Heart left ventricle (tissue), 16 donors: ENCODE measurements around the gene NDUFV1. TPM values are rescaled to one million over a fixed set of nuclear protein-coding genes. Genes with fewer than 3 reads are reported as not detected.

Source experiments
- ATAC-seq, 4 donors: fragments of 200-7000 bp; cut with Tn5 transposase; one replicate each; pipeline ENCODE4 v1.9.1; 2020 to 2022; ENCODE audit warnings: moderate library complexity in 4 of 4, mild to moderate bottlenecking in 3 of 4, moderate number of reproducible peaks in 1 of 4
- DNase-seq, 5 donors: peaks; one replicate each; pipeline ENCODE4 v3.0.0-alpha.2; 2020
- H3K27ac ChIP-seq, 12 donors: fragments of 200-600 bp; sonication (generic) in 4 of 12; one replicate each; pipeline versions ENCODE4 v1.5.0 to v1.8.0; 2016 to 2022; ENCODE audit warnings: mild to moderate bottlenecking in 2 of 12
- H3K27me3 ChIP-seq, 9 donors: fragments of 200-600 bp; sonication (generic) in 2 of 9; one replicate each; pipeline versions ENCODE4 v1.5.1 to v1.8.0; 2016 to 2022; ENCODE audit warnings: mild to moderate bottlenecking in 3 of 9
- H3K36me3 ChIP-seq, 9 donors: fragments of 200-600 bp; sonication (generic) in 2 of 9; one replicate each; pipeline versions ENCODE4 v1.5.0 to v1.8.0; 2018 to 2022; ENCODE audit warnings: mild to moderate bottlenecking in 2 of 9
- H3K4me1 ChIP-seq, 12 donors: fragments of 200-600 bp; sonication (generic) in 4 of 12; one replicate each; pipeline versions ENCODE4 v1.5.0 to v1.8.0; 2016 to 2022; ENCODE audit warnings: mild to moderate bottlenecking in 3 of 12
- H3K4me3 ChIP-seq, 12 donors: fragments of 200-600 bp; sonication (generic) in 4 of 12; one replicate each; pipeline versions ENCODE4 v1.5.0 to v1.8.0; 2017 to 2022; ENCODE audit warnings: mild to moderate bottlenecking in 9 of 12, moderate library complexity in 4 of 12
- H3K9me3 ChIP-seq, 12 donors: fragments of 200-600 bp; sonication (generic) in 4 of 12; one replicate each; pipeline versions ENCODE4 v1.5.0 to v1.8.0; 2016 to 2022; ENCODE audit warnings: mild to moderate bottlenecking in 1 of 12
- POLR2A ChIP-seq, 2 donors: fragments of 450-650 bp; IDR thresholded peaks; one replicate each; pipeline ENCODE4 v1.6.1; 2017; ENCODE audit warnings: antibody characterized with exemption in 2 of 2, mild to moderate bottlenecking in 2 of 2, moderate library complexity in 2 of 2
- WGBS, 4 donors: extraction: QIAGEN DNeasy Blood & Tissue Kit in 2 of 4; methylation state at CpG; one replicate each; pipeline versions ENCODE4 v1.1.5 to v1.1.7; 2013 to 2018; 5-methylcytosine and 5-hydroxymethylcytosine counted together
- intact Hi-C, 10 donors: fragments of 100-400 bp; cut with DNase I; formaldehyde crosslinking; loops; one replicate each; pipeline versions ENCODE4 v1.11.1 to v1.14.2; 2022
- polyA plus RNA-seq, 2 donors: library from polyadenylated mRNA; stranded (reverse); fragments of 200-250 nt; gene quantifications; one replicate each; pipeline ENCODE4 v1.2.3, GENCODE V29; 2013
- total RNA-seq, 9 donors: library from RNA; depleted of rRNA in 2 of 9; stranded (reverse); fragments of >200 nt in 2 of 9; fragmentation: NEBNext Ultra II Directional in 3 of 9; extraction: Animal tissue kit (Norgen Biotek cat#: 25700) in 3 of 9; gene quantifications; one replicate each; pipeline versions ENCODE4 v1.1.0 to v1.2.4, GENCODE V29; 2016 to 2023
- TF ChIP-seq, protein P1 (sequence below), 12 donors: fragments of 200-600 bp; sonication (generic) in 4 of 12; IDR thresholded peaks; one replicate each; pipeline versions ENCODE4 v1.5.0 to v1.8.0; 2018 to 2022; ENCODE audit warnings: antibody characterized with exemption in 12 of 12, mild to moderate bottlenecking in 5 of 12
- donor health status: ischemic (EF 13 %, LVEDD 7.1; RV severe dilation, severe dysfunction).
- donor health status: healthy with polysubstance abuse.
- donor health status: DM: no; HTN: yes; CAD: no.
- donor health status: DM: no; HTN: no; CAD: no.
- donor health status: ischemic (EF 25% LVEDD 6.9; RV normal size, moderate dysfunction).
- donor health status: ischemic (EF 25% LVEDD 5.7; RV mildly dilated, moderate dysfunction).
- donor health status: healthy.
- donor health status: DM: yes; HTN: yes; CAD: no.
- donor health status: ischemic (EF 35%, LVEDD 5.7; RV mildly dilated, moderate dysfunction).
- donor health status: nonischemic (EF 11% LVEDD 7.7; RV severe dilation, severe dysfunction).
- donor health status: DM: yes; HTN: yes; CAD: no.
- donor health status: PGD.
- donor health status: ischemic (EF 29% LVEDD 5.4; RV normal size, mild dysfunction).
- donor health status: nonischemic (EF 23%, LVEDD 6.1; RV moderate dilation, normal function).

NDUFV1 gene
- total and polyA plus RNA-seq, 11 donors, result 340 to 897 (median 540) TPM

- TF ChIP-seq POLR2A (IDR thresholded peaks at IDR 0.05), result no peak
- TF ChIP-seq, protein P1, sequence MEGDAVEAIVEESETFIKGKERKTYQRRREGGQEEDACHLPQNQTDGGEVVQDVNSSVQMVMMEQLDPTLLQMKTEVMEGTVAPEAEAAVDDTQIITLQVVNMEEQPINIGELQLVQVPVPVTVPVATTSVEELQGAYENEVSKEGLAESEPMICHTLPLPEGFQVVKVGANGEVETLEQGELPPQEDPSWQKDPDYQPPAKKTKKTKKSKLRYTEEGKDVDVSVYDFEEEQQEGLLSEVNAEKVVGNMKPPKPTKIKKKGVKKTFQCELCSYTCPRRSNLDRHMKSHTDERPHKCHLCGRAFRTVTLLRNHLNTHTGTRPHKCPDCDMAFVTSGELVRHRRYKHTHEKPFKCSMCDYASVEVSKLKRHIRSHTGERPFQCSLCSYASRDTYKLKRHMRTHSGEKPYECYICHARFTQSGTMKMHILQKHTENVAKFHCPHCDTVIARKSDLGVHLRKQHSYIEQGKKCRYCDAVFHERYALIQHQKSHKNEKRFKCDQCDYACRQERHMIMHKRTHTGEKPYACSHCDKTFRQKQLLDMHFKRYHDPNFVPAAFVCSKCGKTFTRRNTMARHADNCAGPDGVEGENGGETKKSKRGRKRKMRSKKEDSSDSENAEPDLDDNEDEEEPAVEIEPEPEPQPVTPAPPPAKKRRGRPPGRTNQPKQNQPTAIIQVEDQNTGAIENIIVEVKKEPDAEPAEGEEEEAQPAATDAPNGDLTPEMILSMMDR (IDR thresholded peaks at IDR 0.05), result no peak
- no peak for ATAC-seq
- Histone ChIP-seq H3K36me3 (peaks cover 0 to 23% (median 21%) of the 10 kb centered on the region in 9 donors), H3K9me3 (no peaks in the 10 kb centered on the region), H3K4me1 (peaks cover 3 to 23% (median 17%) of the 10 kb centered on the region in 12 donors), H3K4me3 (no peak overlapping the region), H3K27ac (peak overlapping the region in 3 of 12 donors; percentile 92 to 95 (median 93)), H3K27me3 (no peaks in the 10 kb centered on the region)
- no peak for DNase-seq
- WGBS, 4 donors, result 68 to 75% (median 71%) methylated on average over 11 of the region's 11 CpGs
- intact Hi-C loops, result loop anchor here in 4 of 10 donors (1.0 to 2.0 kb wide), 3 partner anchors 21 to 23 kb away; partner anchors contain the start of gene GSTP1 (in 2 of the 4)
These were observed 1.3 kb upstream of the NDUFV1 start for GRCh38 chr11:67605231-67606011.

DNA sequence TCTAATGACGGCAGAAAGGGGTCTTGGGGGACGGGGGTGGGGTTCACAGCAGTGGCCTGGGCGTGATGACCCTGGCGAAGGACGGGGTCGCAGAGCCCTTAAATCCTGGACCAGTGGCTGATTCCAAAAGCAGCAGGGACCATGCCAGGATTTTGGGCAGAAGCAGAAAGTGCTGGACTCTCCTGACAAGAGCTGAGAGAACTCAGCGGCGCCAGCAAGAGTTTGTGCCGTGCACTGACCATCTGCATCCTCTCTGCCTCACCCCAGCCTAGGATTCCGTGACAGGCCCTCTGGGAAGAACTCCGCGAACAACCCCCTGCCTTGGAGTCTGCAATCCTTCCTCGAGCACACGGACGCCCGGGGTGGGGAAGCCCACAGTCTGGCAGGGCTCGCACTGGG, 644 bp upstream of the NDUFV1 start:
- 31 to 35% (median 33%) methylated on average over 15 to 17 of the region's 17 CpGs for WGBS, 4 donors
- no peak for TF ChIP-seq POLR2A (IDR thresholded peaks at IDR 0.05)
- TF ChIP-seq, protein P1 (IDR thresholded peaks at IDR 0.05), result no peak
- H3K27me3 ChIP-seq, result no peaks in the 10 kb centered on the region
- intact Hi-C loops, result loop anchor here in 4 of 10 donors (1.0 to 2.0 kb wide), 3 partner anchors 22 to 23 kb away; partner anchors contain the start of gene GSTP1 (in 2 of the 4)
- peak in 1 of 5 donors; percentile 47 for DNase-seq
- H3K4me1 ChIP-seq, result peaks cover 3 to 23% (median 17%) of the 10 kb centered on the region in 12 donors
- no peaks in the 10 kb centered on the region for H3K9me3 ChIP-seq
- peaks cover 0 to 29% (median 27%) of the 10 kb centered on the region in 9 donors for H3K36me3 ChIP-seq
- ATAC-seq, result peak in 3 of 4 donors; percentile 27 to 46 (median 38)
- peak overlapping the region in 11 of 12 donors; percentile 62 to 97 (median 92) for H3K27ac ChIP-seq
- peak overlapping the region; percentile 72 to 100 (median 94) for H3K4me3 ChIP-seq

- no peak for DNase-seq
- no peaks in the 10 kb centered on the region for H3K27me3 ChIP-seq
- TF ChIP-seq POLR2A (IDR thresholded peaks at IDR 0.05), result no peak
- TF ChIP-seq, protein P1 (IDR thresholded peaks at IDR 0.05), result no peak
- peak overlapping the region in 10 of 12 donors; percentile 84 to 97 (median 92) for H3K27ac ChIP-seq
- WGBS, 4 donors, result 29 to 47% (median 41%) methylated on average over 9 of the region's 9 CpGs
- intact Hi-C loops, result loop anchor here in 1 of 10 donors (2.0 kb wide), 1 partner anchor 25 kb away; the partner anchor contains the start of gene GSTP1
- ATAC-seq, result no peak
- peak overlapping the region; percentile 72 to 100 (median 94) for H3K4me3 ChIP-seq
- no peaks in the 10 kb centered on the region for H3K9me3 ChIP-seq
- H3K36me3 ChIP-seq, result peaks cover 0 to 43% (median 42%) of the 10 kb centered on the region in 9 donors
- peaks cover 3 to 23% (median 17%) of the 10 kb centered on the region in 12 donors for H3K4me1 ChIP-seq
These were observed 771 bp downstream of the NDUFV1 start for GRCh38 chr11:67607507-67607906.

DNA sequence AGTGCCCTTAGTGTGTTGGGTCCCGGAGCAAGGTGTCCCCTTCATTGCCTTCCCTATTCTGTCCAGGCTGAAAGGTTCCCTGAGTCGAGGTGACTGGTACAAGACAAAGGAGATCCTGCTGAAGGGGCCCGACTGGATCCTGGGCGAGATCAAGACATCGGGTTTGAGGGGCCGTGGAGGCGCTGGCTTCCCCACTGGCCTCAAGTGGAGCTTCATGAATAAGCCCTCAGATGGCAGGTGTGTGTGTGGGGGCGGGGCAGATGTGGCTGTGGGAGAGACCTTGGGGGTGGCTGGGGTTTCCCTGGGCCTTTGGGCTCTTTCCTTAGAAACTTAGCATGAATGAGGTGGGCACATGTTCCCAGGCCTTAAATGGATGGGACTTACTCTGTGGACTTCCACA, 1.8 kb downstream of the NDUFV1 start:
- no peak overlapping the region for H3K4me3 ChIP-seq
- 93 to 96% (median 94%) methylated on average over 7 to 8 of the region's 8 CpGs for WGBS, 4 donors
- no peaks in the 10 kb centered on the region for H3K27me3 ChIP-seq
- H3K9me3 ChIP-seq, result no peaks in the 10 kb centered on the region
- intact Hi-C loops, result no loop called here
- peaks cover 0 to 52% (median 46%) of the 10 kb centered on the region in 9 donors for H3K36me3 ChIP-seq
- H3K4me1 ChIP-seq, result peaks cover 3 to 25% (median 18%) of the 10 kb centered on the region in 12 donors
- TF ChIP-seq POLR2A (IDR thresholded peaks at IDR 0.05), result no peak
- TF ChIP-seq, protein P1 (IDR thresholded peaks at IDR 0.05), result no peak
- H3K27ac ChIP-seq, result no peak overlapping the region
- DNase-seq (no peak), ATAC-seq (no peak)
